Measurements from ENCODE around the gene FMN1.

DNA sequence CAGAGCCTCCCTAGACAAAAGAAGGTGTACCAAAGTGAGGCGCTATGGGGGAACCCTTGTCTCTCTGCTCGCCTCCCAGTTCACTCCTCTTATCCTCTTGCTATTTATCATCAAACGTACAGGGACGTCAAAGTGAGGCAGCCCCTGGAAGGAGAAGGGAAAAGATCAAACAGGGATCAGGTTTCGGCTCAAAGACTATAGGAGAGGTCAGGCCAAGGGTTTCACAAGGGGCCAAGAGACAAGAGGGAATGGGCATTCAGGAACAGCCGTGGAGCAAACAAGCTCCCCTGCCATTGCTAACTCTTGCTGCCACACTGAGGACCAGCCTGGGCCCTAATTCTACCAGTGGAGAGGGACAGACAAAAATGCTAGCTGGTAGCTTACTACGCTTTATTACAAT, 308.1 kb downstream of the FMN1 start:
- TF ChIP-seq, protein P1, sequence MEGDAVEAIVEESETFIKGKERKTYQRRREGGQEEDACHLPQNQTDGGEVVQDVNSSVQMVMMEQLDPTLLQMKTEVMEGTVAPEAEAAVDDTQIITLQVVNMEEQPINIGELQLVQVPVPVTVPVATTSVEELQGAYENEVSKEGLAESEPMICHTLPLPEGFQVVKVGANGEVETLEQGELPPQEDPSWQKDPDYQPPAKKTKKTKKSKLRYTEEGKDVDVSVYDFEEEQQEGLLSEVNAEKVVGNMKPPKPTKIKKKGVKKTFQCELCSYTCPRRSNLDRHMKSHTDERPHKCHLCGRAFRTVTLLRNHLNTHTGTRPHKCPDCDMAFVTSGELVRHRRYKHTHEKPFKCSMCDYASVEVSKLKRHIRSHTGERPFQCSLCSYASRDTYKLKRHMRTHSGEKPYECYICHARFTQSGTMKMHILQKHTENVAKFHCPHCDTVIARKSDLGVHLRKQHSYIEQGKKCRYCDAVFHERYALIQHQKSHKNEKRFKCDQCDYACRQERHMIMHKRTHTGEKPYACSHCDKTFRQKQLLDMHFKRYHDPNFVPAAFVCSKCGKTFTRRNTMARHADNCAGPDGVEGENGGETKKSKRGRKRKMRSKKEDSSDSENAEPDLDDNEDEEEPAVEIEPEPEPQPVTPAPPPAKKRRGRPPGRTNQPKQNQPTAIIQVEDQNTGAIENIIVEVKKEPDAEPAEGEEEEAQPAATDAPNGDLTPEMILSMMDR (IDR thresholded peaks at IDR 0.05): no peak
- TF ChIP-seq POLR2A (IDR thresholded peaks at IDR 0.05): no peak
